Neural cell (in vitro differentiated cells): ENCODE results near the gene NCAPD3. TPM values are rescaled to one million over a fixed set of nuclear protein-coding genes. Genes with fewer than 3 reads are reported as not detected.

Experiments
- H2AFZ ChIP-seq: fragments of 200-600, 300-800 bp; sonication (generic), shearing (Covaris generic); 2 replicates; pipeline ENCODE4 v1.6.0; 2014; ENCODE audit warnings: low read depth, mild to moderate bottlenecking, antibody characterized with exemption, low read length, moderate library complexity
- H3F3A ChIP-seq: fragments of 200-600 bp; shearing (Covaris generic); 2 replicates; pipeline ENCODE4 v1.6.1; 2016; ENCODE audit warnings: mild to moderate bottlenecking, moderate library complexity, mixed read lengths, antibody characterized with exemption, low read length; ENCODE audit not compliant: insufficient read depth, poor library complexity, severe bottlenecking
- H3K27ac ChIP-seq: fragments of 200-600, 300-800 bp; sonication (generic), shearing (Covaris generic); 2 replicates; pipeline ENCODE4 v1.5.1; 2014; ENCODE audit warnings: mild to moderate bottlenecking, low read length, moderate library complexity
- H3K27me3 ChIP-seq: fragments of 300-800, 200-600 bp; sonication (generic), shearing (Covaris generic); 2 replicates; pipeline ENCODE4 v1.6.0; 2014; ENCODE audit warnings: mild to moderate bottlenecking, low read depth, low read length, moderate library complexity; ENCODE audit not compliant: insufficient read depth
- H3K36me3 ChIP-seq: fragments of 300-800, 200-600 bp; sonication (generic), shearing (Covaris generic); 2 replicates; pipeline ENCODE4 v1.5.1; 2014; ENCODE audit warnings: mild to moderate bottlenecking, antibody characterized with exemption, low read length, moderate library complexity; ENCODE audit not compliant: insufficient read depth
- H3K4me2 ChIP-seq: fragments of 300-800, 200-600 bp; sonication (generic), shearing (Covaris generic); 2 replicates; pipeline ENCODE4 v1.6.0; 2014; ENCODE audit warnings: mild to moderate bottlenecking, low read length
- H3K4me3 ChIP-seq: fragments of 300-800, 200-600 bp; sonication (generic), shearing (Covaris generic); 2 replicates; pipeline ENCODE4 v1.5.1; 2014; ENCODE audit warnings: mild to moderate bottlenecking, low read length, moderate library complexity
- H3K79me2 ChIP-seq: fragments of 200-600 bp; shearing (Covaris generic); replicated peaks from 2 replicates; pipeline ENCODE4 v1.6.0; 2014; ENCODE audit warnings: mild to moderate bottlenecking, low read length, moderate library complexity; ENCODE audit not compliant: insufficient read depth
- H3K9ac ChIP-seq: fragments of 300-800, 200-600 bp; sonication (generic), shearing (Covaris generic); 2 replicates; pipeline ENCODE4 v1.6.1; 2016; ENCODE audit warnings: mild to moderate bottlenecking, low read length, mixed read lengths
- H3K9me2 ChIP-seq: fragments of 200-600 bp; shearing (Covaris generic); 2 replicates; pipeline ENCODE4 v1.6.1; 2016; ENCODE audit warnings: mild to moderate bottlenecking, low read length, mixed read lengths; ENCODE audit not compliant: insufficient read depth
- H3K9me3 ChIP-seq: fragments of 200-600, 300-800 bp; sonication (generic), shearing (Covaris generic); 2 replicates; pipeline ENCODE4 v1.6.1; 2016; ENCODE audit warnings: mild to moderate bottlenecking, mixed run types, low read length, moderate library complexity, mixed read lengths
- H4K20me1 ChIP-seq: fragments of 200-600 bp; shearing (Covaris generic); 2 replicates; pipeline ENCODE4 v1.6.1; 2016; ENCODE audit warnings: mild to moderate bottlenecking, mixed run types; ENCODE audit not compliant: insufficient read depth
- EP300 ChIP-seq: fragments of 450-650 bp; conservative IDR thresholded peaks from 2 replicates; pipeline ENCODE4 v1.6.1; 2014; ENCODE audit warnings: antibody characterized with exemption, mild to moderate bottlenecking, moderate library complexity; ENCODE audit not compliant: poor library complexity, severe bottlenecking
- EZH2 ChIP-seq: fragments of 200-600, 300-800 bp; shearing (Covaris generic), sonication (generic); IDR thresholded peaks from 2 replicates; pipeline ENCODE4 v1.6.1; 2014; ENCODE audit warnings: antibody characterized with exemption, low read length, borderline replicate concordance, mild to moderate bottlenecking; ENCODE audit not compliant: insufficient read depth, poor library complexity, severe bottlenecking
- MXI1 ChIP-seq: fragments of 450-650 bp; conservative IDR thresholded peaks from 2 replicates; pipeline ENCODE4 v1.6.1; 2014; ENCODE audit warnings: antibody characterized with exemption, mild to moderate bottlenecking; ENCODE audit not compliant: poor library complexity, severe bottlenecking
- POLR2AphosphoS5 ChIP-seq: IDR thresholded peaks from 2 replicates; pipeline ENCODE4 v1.6.1; 2012
- RAD21 ChIP-seq: fragments of 450-650 bp; conservative IDR thresholded peaks from 2 replicates; pipeline ENCODE4 v1.6.1; 2014; ENCODE audit warnings: antibody characterized with exemption, mild to moderate bottlenecking, moderate library complexity
- REST ChIP-seq: IDR thresholded peaks from 2 replicates; pipeline ENCODE4 v1.6.1; 2012; ENCODE audit warnings: borderline replicate concordance
- SMC3 ChIP-seq: fragments of 450-650 bp; conservative IDR thresholded peaks from 2 replicates; pipeline ENCODE4 v1.6.1; 2014; ENCODE audit warnings: antibody characterized with exemption, mild to moderate bottlenecking, moderate library complexity; ENCODE audit not compliant: poor library complexity
- TAF1 ChIP-seq: IDR thresholded peaks from 2 replicates; pipeline ENCODE4 v1.6.1; 2012; ENCODE audit warnings: low read depth
- polyA plus RNA-seq: library from polyadenylated mRNA; depleted of rRNA; stranded (reverse); fragments of >200 nt; gene quantifications from 2 replicates; pipeline ENCODE4 v1.2.3, GENCODE V29; 2014
- TF ChIP-seq, protein P1 (sequence below): fragments of 450-650 bp; IDR thresholded peaks from 2 replicates; pipeline ENCODE4 v1.5.1; 2014; ENCODE audit warnings: antibody characterized with exemption, mild to moderate bottlenecking, moderate library complexity; ENCODE audit not compliant: poor library complexity, severe bottlenecking

NCAPD3 gene
- polyA plus RNA-seq, 1 donor from 2014 or later: 11.9 TPM

GRCh38 chr11:134142536-134142935, 81.2 kb downstream of the NCAPD3 start:
- H3K27ac ChIP-seq: no peak overlapping the region
- H4K20me1 ChIP-seq: no peaks in the 10 kb centered on the region

GRCh38 chr11:134140961-134141490, 82.7 kb downstream of the NCAPD3 start:
- H4K20me1 ChIP-seq: no peaks in the 10 kb centered on the region
- TF ChIP-seq POLR2AphosphoS5 (no peak), REST (no peak), TAF1 (no peak), RAD21 (no peak), MXI1 (no peak), EP300 (no peak), SMC3 (no peak), EZH2 (no peak)
- TF ChIP-seq, protein P1, sequence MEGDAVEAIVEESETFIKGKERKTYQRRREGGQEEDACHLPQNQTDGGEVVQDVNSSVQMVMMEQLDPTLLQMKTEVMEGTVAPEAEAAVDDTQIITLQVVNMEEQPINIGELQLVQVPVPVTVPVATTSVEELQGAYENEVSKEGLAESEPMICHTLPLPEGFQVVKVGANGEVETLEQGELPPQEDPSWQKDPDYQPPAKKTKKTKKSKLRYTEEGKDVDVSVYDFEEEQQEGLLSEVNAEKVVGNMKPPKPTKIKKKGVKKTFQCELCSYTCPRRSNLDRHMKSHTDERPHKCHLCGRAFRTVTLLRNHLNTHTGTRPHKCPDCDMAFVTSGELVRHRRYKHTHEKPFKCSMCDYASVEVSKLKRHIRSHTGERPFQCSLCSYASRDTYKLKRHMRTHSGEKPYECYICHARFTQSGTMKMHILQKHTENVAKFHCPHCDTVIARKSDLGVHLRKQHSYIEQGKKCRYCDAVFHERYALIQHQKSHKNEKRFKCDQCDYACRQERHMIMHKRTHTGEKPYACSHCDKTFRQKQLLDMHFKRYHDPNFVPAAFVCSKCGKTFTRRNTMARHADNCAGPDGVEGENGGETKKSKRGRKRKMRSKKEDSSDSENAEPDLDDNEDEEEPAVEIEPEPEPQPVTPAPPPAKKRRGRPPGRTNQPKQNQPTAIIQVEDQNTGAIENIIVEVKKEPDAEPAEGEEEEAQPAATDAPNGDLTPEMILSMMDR: no peak

More at GRCh38 chr11:134142536-134142935, 81.2 kb downstream of the NCAPD3 start:
- Histone ChIP-seq H3K4me2 (no peak overlapping the region), H2AFZ (no peak overlapping the region), H3K4me3 (no peak overlapping the region), H3F3A (no peaks in the 10 kb centered on the region), H3K9me2 (no peaks in the 10 kb centered on the region), H3K9ac (no peak overlapping the region), H3K79me2 (no peaks in the 10 kb centered on the region), H3K9me3 (no peaks in the 10 kb centered on the region), H3K36me3 (peaks cover 6% of the 10 kb centered on the region), H3K27me3 (no peaks in the 10 kb centered on the region)
- TF ChIP-seq MXI1 (no peak), REST (no peak), TAF1 (no peak)

More at GRCh38 chr11:134140961-134141490, 82.7 kb downstream of the NCAPD3 start:
- no peaks in the 10 kb centered on the region for H3F3A ChIP-seq
- peaks cover 5% of the 10 kb centered on the region for H3K79me2 ChIP-seq
- no peak overlapping the region for H3K9ac ChIP-seq
- H3K9me3 ChIP-seq: no peaks in the 10 kb centered on the region
- no peak overlapping the region for H2AFZ ChIP-seq
- H3K27ac ChIP-seq: no peak overlapping the region
- H3K9me2 ChIP-seq: no peaks in the 10 kb centered on the region
- peaks cover 6% of the 10 kb centered on the region for H3K36me3 ChIP-seq
- H3K4me2 ChIP-seq: no peak overlapping the region
- no peak overlapping the region for H3K4me3 ChIP-seq
- no peaks in the 10 kb centered on the region for H3K27me3 ChIP-seq
